Measurements from ENCODE around the gene OR5A2. TPM values are rescaled to one million over a fixed set of nuclear protein-coding genes. Genes with fewer than 3 reads are reported as not detected.

Gene OR5A2
- total RNA-seq, 2 donors from 2014 or later, result not detected

DNA sequence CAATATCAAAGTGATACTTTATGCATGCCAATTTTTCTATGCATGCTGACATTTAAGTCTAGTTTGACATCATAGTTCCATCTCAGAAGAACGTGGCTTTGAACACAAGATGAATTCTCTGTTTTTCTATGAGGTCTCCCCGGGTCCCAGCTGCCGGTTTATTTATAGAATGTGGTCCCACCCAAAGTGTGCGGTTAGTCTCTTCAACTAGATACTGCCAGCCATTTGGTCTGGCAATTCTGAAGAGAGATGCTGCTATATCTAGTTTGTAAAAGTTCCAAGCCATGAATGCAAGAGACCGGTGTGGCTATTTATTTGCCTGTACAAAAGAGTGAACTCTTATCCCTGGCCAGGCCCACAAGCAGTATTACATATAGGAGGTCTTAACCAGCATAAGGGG lies 9.2 kb downstream of the OR5A2 start:
- ATAC-seq (ENCODE audit: insufficient number of reproducible peaks, low FRiP score, low read depth), result no peak
- Histone ChIP-seq H3K9me3 (no peaks in the 10 kb centered on the region), H3K4me1 (ENCODE audit: control insufficient read depth in 1 of 2, low read depth in 2 of 2) (no peaks in the 10 kb centered on the region), H3K27me3 (replicated peaks; ENCODE audit: insufficient read depth) (no peaks in the 10 kb centered on the region), H3K27ac (no peak overlapping the region), H3K36me3 (no peaks in the 10 kb centered on the region), H3K4me3 (no peak overlapping the region)
- TF ChIP-seq, protein P1, sequence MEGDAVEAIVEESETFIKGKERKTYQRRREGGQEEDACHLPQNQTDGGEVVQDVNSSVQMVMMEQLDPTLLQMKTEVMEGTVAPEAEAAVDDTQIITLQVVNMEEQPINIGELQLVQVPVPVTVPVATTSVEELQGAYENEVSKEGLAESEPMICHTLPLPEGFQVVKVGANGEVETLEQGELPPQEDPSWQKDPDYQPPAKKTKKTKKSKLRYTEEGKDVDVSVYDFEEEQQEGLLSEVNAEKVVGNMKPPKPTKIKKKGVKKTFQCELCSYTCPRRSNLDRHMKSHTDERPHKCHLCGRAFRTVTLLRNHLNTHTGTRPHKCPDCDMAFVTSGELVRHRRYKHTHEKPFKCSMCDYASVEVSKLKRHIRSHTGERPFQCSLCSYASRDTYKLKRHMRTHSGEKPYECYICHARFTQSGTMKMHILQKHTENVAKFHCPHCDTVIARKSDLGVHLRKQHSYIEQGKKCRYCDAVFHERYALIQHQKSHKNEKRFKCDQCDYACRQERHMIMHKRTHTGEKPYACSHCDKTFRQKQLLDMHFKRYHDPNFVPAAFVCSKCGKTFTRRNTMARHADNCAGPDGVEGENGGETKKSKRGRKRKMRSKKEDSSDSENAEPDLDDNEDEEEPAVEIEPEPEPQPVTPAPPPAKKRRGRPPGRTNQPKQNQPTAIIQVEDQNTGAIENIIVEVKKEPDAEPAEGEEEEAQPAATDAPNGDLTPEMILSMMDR (IDR thresholded peaks at IDR 0.05), result no peak
- DNase-seq (ENCODE audit: low spot score), result no peak

DNA sequence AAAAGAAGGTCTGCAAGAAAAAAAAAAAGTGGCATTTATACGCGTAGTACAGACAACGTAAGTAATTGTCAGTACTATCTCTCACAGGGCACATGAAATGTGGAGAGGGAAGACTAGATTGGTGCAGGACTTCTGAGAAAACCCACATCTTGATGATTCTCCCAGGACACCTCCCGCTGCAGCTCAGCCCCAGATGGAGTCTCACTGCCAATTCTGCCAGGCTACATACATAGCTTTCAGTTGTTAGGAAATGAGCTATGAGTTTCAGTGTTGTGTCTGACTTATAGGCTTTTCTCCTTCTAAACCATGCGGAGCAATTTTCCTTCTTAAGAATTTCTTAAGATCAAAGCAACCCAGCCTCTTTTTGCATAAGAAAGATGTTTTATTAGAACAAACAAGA lies 9.6 kb downstream of the OR5A2 start:
- DNase-seq (ENCODE audit: low spot score) (no peak), ATAC-seq (ENCODE audit: insufficient number of reproducible peaks, low FRiP score, low read depth) (no peak)
- Histone ChIP-seq H3K36me3 (no peaks in the 10 kb centered on the region), H3K27me3 (replicated peaks; ENCODE audit: insufficient read depth) (no peaks in the 10 kb centered on the region), H3K4me1 (ENCODE audit: control insufficient read depth in 1 of 2, low read depth in 2 of 2) (no peaks in the 10 kb centered on the region), H3K4me3 (no peak overlapping the region), H3K9me3 (no peaks in the 10 kb centered on the region), H3K27ac (no peak overlapping the region)
- TF ChIP-seq, protein P1 (IDR thresholded peaks at IDR 0.05), result no peak

DNA sequence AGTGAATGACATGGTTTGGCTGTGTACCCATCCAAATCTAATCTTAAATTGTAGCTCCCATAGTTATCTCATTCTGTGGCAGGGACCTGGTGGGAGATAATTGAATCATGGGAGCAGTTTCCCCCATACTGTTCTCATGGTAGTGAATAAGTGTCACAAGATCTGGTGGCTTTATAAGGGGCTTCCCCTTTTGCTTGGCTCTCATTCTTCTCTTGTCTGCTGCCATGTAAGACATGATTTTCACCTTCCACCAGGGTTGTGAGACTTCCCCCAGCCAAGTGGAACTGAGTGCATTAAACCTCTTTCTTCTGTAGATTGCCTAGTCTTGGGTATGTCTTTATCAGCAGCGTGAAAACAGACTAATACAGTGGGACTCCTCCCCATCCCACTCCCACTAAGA lies 11.1 kb downstream of the OR5A2 start:
- TF ChIP-seq, protein P1 (IDR thresholded peaks at IDR 0.05), result no peak
- Histone ChIP-seq H3K4me3 (no peak overlapping the region), H3K36me3 (no peaks in the 10 kb centered on the region), H3K4me1 (ENCODE audit: control insufficient read depth in 1 of 2, low read depth in 2 of 2) (no peaks in the 10 kb centered on the region), H3K9me3 (no peaks in the 10 kb centered on the region), H3K27me3 (replicated peaks; ENCODE audit: insufficient read depth) (no peaks in the 10 kb centered on the region), H3K27ac (no peak overlapping the region)
- no peak for ATAC-seq (ENCODE audit: insufficient number of reproducible peaks, low FRiP score, low read depth)
- no peak for DNase-seq (ENCODE audit: low spot score)

DNA sequence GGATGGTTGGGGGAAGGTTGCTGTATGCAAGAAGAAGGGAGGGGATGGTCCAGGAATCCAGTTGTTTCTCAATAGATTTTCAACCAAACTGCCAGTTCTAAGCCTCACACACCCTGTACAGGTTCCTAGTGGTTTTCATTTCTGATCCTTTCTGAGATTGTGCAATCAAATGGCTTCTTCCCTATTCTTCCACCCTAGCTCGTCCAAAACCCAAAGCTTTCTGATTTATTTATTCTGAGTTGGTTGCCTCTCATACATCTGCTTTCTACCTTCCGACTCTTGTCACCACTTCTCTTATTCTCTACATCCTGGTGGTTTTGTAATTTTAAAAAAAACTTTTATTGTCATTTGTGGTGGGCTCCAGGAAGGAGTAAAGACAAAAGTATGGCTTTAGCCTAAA lies 12.6 kb downstream of the OR5A2 start:
- H3K27ac ChIP-seq, result no peak overlapping the region
- H3K27me3 ChIP-seq (replicated peaks; ENCODE audit: insufficient read depth), result no peaks in the 10 kb centered on the region
- no peak overlapping the region for H3K4me3 ChIP-seq
- DNase-seq (ENCODE audit: low spot score) (no peak), ATAC-seq (ENCODE audit: insufficient number of reproducible peaks, low FRiP score, low read depth) (no peak)
- TF ChIP-seq, protein P1 (IDR thresholded peaks at IDR 0.05), result no peak
- no peaks in the 10 kb centered on the region for H3K36me3 ChIP-seq
- no peaks in the 10 kb centered on the region for H3K9me3 ChIP-seq
- H3K4me1 ChIP-seq (ENCODE audit: control insufficient read depth in 1 of 2, low read depth in 2 of 2), result no peaks in the 10 kb centered on the region

DNA sequence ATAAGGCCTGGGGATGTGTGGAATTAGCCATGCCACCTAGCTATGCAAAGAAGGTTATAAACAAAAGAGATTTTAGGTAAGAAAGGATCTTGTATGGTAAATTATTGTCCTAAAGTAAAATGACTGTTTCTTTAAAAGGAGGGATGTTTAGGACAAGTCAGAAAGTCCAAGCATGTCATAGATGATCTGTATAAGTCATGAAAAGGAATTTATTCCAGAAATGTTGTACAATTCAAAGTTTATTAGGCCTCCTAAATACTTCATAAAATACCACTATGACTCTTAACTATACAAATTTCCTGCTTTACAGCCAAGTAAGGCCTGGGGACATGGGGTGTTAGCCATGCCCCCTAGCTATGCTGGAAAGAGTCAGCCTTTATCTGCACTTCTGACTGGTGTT lies 22.7 kb downstream of the OR5A2 start:
- TF ChIP-seq, protein P1 (IDR thresholded peaks at IDR 0.05), result no peak
- Histone ChIP-seq H3K27ac (no peak overlapping the region), H3K9me3 (no peaks in the 10 kb centered on the region), H3K4me3 (no peak overlapping the region), H3K4me1 (ENCODE audit: control insufficient read depth in 1 of 2, low read depth in 2 of 2) (no peaks in the 10 kb centered on the region), H3K27me3 (replicated peaks; ENCODE audit: insufficient read depth) (no peaks in the 10 kb centered on the region), H3K36me3 (no peaks in the 10 kb centered on the region)
- no peak for DNase-seq (ENCODE audit: low spot score)
- no peak for ATAC-seq (ENCODE audit: insufficient number of reproducible peaks, low FRiP score, low read depth)
